Measurements from ENCODE around the gene RUNDC3A.
A peak's percentile ranks its signal among the peaks of the same experiment; 100 is the strongest.
"Not testable (repeated sequence)": the region's sequence is repeated elsewhere in the genome, so short reads cannot be mapped to it uniquely, and the experiment has no call there.

The RUNDC3A gene

GRCh38 chr17:44359006-44359405, 50.6 kb downstream of the RUNDC3A start:
- no peak for DNase-seq (ENCODE audit: low spot score)

GRCh38 chr17:44359458-44360143, 51.2 kb downstream of the RUNDC3A start:
- no peak for DNase-seq (ENCODE audit: low spot score)

GRCh38 chr17:44360144-44360533, 51.7 kb downstream of the RUNDC3A start:
- DNase-seq (ENCODE audit: low spot score), result no peak

- no peak for DNase-seq (ENCODE audit: low spot score)
These were observed 52.4 kb downstream of the RUNDC3A start for GRCh38 chr17:44360826-44361225.

- no peak for DNase-seq (ENCODE audit: low spot score)
These were observed 53.2 kb downstream of the RUNDC3A start for GRCh38 chr17:44361292-44362260.

GRCh38 chr17:44362459-44362948, 54.1 kb downstream of the RUNDC3A start:
- no peak for DNase-seq (ENCODE audit: low spot score)

- no peak for DNase-seq (ENCODE audit: low spot score)
These were observed 54.7 kb downstream of the RUNDC3A start for GRCh38 chr17:44362949-44363612.

- peak; percentile 53 for DNase-seq (ENCODE audit: low spot score)
These were observed 55.3 kb downstream of the RUNDC3A start, which contains the start of gene FAM171A2 for GRCh38 chr17:44363613-44364159. FAM171A2 (minus strand) TSS chr17:44363853; CDS start chr17:44363714, 139 bp downstream.

GRCh38 chr17:44365051-44365450, 56.6 kb downstream of the RUNDC3A start:
- DNase-seq (ENCODE audit: low spot score), result not testable (repeated sequence)

GRCh38 chr17:44367231-44367979, 59.0 kb downstream of the RUNDC3A start:
- DNase-seq (ENCODE audit: low spot score), result no peak

All from activated CD4-positive, alpha-beta T cell treated with anti-CD3 and anti-CD28 coated beads, Interleukin-2, Interleukin-4, amounts not matched to agents 100 ng/mL and 50 ng/mL, durations not matched to agents 16 hours and 8 hours (primary cell).